B cell (primary cell): Measurements from ENCODE around the gene GRID1. TPM values are rescaled to one million over a fixed set of nuclear protein-coding genes. Genes with fewer than 3 reads are reported as not detected.

ENCODE experiments used
- ATAC-seq: fragments of 200-7000 bp; cut with Tn5 transposase; one replicate; pipeline ENCODE4 v1.10.0; 2021; ENCODE audit warnings: low read depth, mild to moderate bottlenecking, moderate number of reproducible peaks, moderate library complexity
- CTCF ChIA-PET: fragments of 350-600 bp; sonication (Branson Sonifier 250); formaldehyde crosslinking; loops from one replicate; lab custom pipeline; 2021; ENCODE audit warnings: antibody characterized with exemption, inconsistent platforms; lab: Charles Lee
- POLR2A ChIA-PET: fragments of 350-600 bp; sonication (Branson Sonifier 250); formaldehyde crosslinking; loops from one replicate; lab custom pipeline; 2021; ENCODE audit warnings: antibody characterized with exemption; lab: Charles Lee
- DNase-seq: peaks from one replicate; pipeline ENCODE4 v3.0.0; 2013
- H2AFZ ChIP-seq: 2 replicates; pipeline ENCODE4 v1.6.1; 2012; ENCODE audit warnings: mild to moderate bottlenecking, low read depth, low read length; ENCODE audit not compliant: insufficient read depth, poor library complexity, severe bottlenecking
- H3K27ac ChIP-seq, 2 donors: 1 replicate in 1 of 2; 2 replicates in 1 of 2; pipeline ENCODE4 v1.5.1; 2012 to 2013; ENCODE audit warnings: low read length in 2 of 2, mild to moderate bottlenecking in 2 of 2, moderate library complexity in 1 of 2
- H3K27me3 ChIP-seq, 4 experiments: fragments of 200-600 bp in 1 of 4; sonication (generic) in 1 of 4; replicated peaks in 1 of 4; 1 replicate in 2 of 4; 2 replicates in 2 of 4; pipeline versions ENCODE4 v1.6.1 to v1.7.0; 2013 to 2016; ENCODE audit warnings: low read length in 3 of 4, mild to moderate bottlenecking in 2 of 4, mixed read lengths in 1 of 4, moderate library complexity in 1 of 4; ENCODE audit not compliant: insufficient read depth in 4 of 4, control insufficient read depth in 3 of 4; ENCODE audit errors: control extremely low read depth in 1 of 4
- H3K36me3 ChIP-seq, 2 experiments: replicated peaks in 1 of 2; 1 replicate in 1 of 2; 2 replicates in 1 of 2; pipeline versions ENCODE4 v1.6.1 to v1.7.1; 2013; ENCODE audit warnings: low read length in 1 of 2; ENCODE audit not compliant: insufficient read depth in 2 of 2, control insufficient read depth in 1 of 2; ENCODE audit errors: control extremely low read depth in 1 of 2, extremely low read depth in 1 of 2
- H3K4me1 ChIP-seq, 2 donors: fragments of 200-600 bp in 1 of 2; sonication (generic) in 1 of 2; 1 replicate in 1 of 2; 2 replicates in 1 of 2; pipeline versions ENCODE4 v1.5.1 to v1.6.1; 2013 to 2017; ENCODE audit warnings: low read length in 2 of 2; ENCODE audit not compliant: control insufficient read depth in 2 of 2, insufficient read depth in 2 of 2
- H3K4me2 ChIP-seq: replicated peaks from 2 replicates; pipeline ENCODE3; 2012; ENCODE audit warnings: mild to moderate bottlenecking, low read depth, low read length; ENCODE audit not compliant: poor library complexity, severe bottlenecking
- H3K4me3 ChIP-seq, 5 experiments: fragments of 200-600 bp in 1 of 5; sonication (generic) in 1 of 5; 1 replicate in 3 of 5; 2 replicates in 2 of 5; pipeline versions ENCODE4 v1.5.1 to v1.7.0; 2011 to 2016; ENCODE audit warnings: low read length in 4 of 5, mild to moderate bottlenecking in 4 of 5, low read depth in 2 of 5, control low read depth in 1 of 5, moderate library complexity in 1 of 5; ENCODE audit not compliant: insufficient read depth in 1 of 5; ENCODE audit errors: control extremely low read depth in 1 of 5, extremely low read depth in 1 of 5
- H3K79me2 ChIP-seq: fragments of 200-600 bp; sonication (generic); one replicate; pipeline ENCODE4 v1.6.0; 2016; ENCODE audit warnings: low read length; ENCODE audit not compliant: control insufficient read depth, insufficient read depth
- H3K9ac ChIP-seq: fragments of 200-600 bp; sonication (generic); 2 replicates; pipeline ENCODE4 v1.6.1; 2017; ENCODE audit warnings: mild to moderate bottlenecking, low read length, moderate library complexity
- H3K9me3 ChIP-seq, 3 donors: one replicate each; pipeline versions ENCODE4 v1.6.1 to v1.7.1; 2013; ENCODE audit warnings: low read length in 2 of 3; ENCODE audit not compliant: control insufficient read depth in 2 of 3, insufficient read depth in 1 of 3; ENCODE audit errors: control extremely low read depth in 1 of 3
- H4K20me1 ChIP-seq: 2 replicates; pipeline ENCODE4 v1.6.0; 2012; ENCODE audit warnings: mild to moderate bottlenecking, low read length; ENCODE audit not compliant: insufficient read depth, control insufficient read depth, poor library complexity, severe bottlenecking
- H3K27ac Mint-ChIP-seq: one replicate; pipeline ENCODE4 v1.8.0; 2021; ENCODE audit warnings: mixed read lengths
- H3K27me3 Mint-ChIP-seq: one replicate; pipeline ENCODE4 v1.8.0; 2021; ENCODE audit warnings: mixed read lengths
- H3K4me1 Mint-ChIP-seq: one replicate; pipeline ENCODE4 v1.8.0; 2021; ENCODE audit warnings: mixed read lengths
- H3K4me3 Mint-ChIP-seq: one replicate; pipeline ENCODE4 v1.8.0; 2021; ENCODE audit warnings: mixed read lengths
- H3K9me3 Mint-ChIP-seq: one replicate; pipeline ENCODE4 v1.8.0; 2022; ENCODE audit warnings: mixed read lengths; ENCODE audit not compliant: insufficient read depth
- CTCF ChIP-seq: fragments of 200-600 bp; IDR thresholded peaks from one replicate; pipeline ENCODE4 v1.8.0; 2022; ENCODE audit warnings: antibody characterized with exemption, mild to moderate bottlenecking
- EZH2 ChIP-seq: IDR thresholded peaks from 2 replicates; pipeline ENCODE4 v1.6.1; 2012; ENCODE audit warnings: borderline replicate concordance, low read depth, mild to moderate bottlenecking, moderate library complexity, low read length; ENCODE audit not compliant: insufficient read depth, poor library complexity, severe bottlenecking
- WGBS: methylation state at CpG from one replicate; pipeline ENCODE4 v1.1.5; 2013; ENCODE audit warnings: missing lambda C conversion rate; ENCODE audit not compliant: insufficient coverage; 5-methylcytosine and 5-hydroxymethylcytosine counted together
- intact Hi-C: fragments of 100-400 bp; cut with micrococcal nuclease; formaldehyde crosslinking; loops from one replicate; pipeline ENCODE4 v1.10.0; 2022
- polyA plus RNA-seq: library from polyadenylated mRNA; depleted of rRNA; stranded (reverse); fragments of >200 nt; gene quantifications from 2 replicates; pipeline ENCODE4 v1.2.3, GENCODE V29; 2012
- total RNA-seq, 2 donors: library from RNA; stranded (reverse); fragments of 120-200 nt in 1 of 2; gene quantifications; 1 replicate in 1 of 2; 2 replicates in 1 of 2; pipeline versions ENCODE4 v1.2.3 to v1.2.4, GENCODE V29; 2013 to 2022

Gene GRID1
- total and polyA plus RNA-seq, 2 donors (not counting 1 experiment from before 2014, with no cell fraction given): not detected

GRCh38 chr10:86348321-86349210 is 18.0 kb downstream of the GRID1 start:
- ATAC-seq: no peak
- CTCF ChIA-PET: interaction anchor here (0.6 to 1.1 kb wide), 3 partner anchors 31 to 1891 kb away, joined by 3 read pairs; no protein-coding TSS in a partner anchor

More at GRCh38 chr10:86348321-86349210, 18.0 kb downstream of the GRID1 start:
- H3K4me1 ChIP-seq: no peaks in the 10 kb centered on the region
- DNase-seq: no peak
- no peak overlapping the region for H3K27ac ChIP-seq
- Mint-ChIP-seq H3K27ac (no peak overlapping the region), H3K4me1 (no peaks in the 10 kb centered on the region), H3K4me3 (no peak overlapping the region), H3K9me3 (no peaks in the 10 kb centered on the region), H3K27me3 (peaks cover 14% of the 10 kb centered on the region)
- H3K9me3 ChIP-seq: peaks cover 0 to 10% (median 0%) of the 10 kb centered on the region in 3 donors
- TF ChIP-seq EZH2 (no peak), CTCF (no peak)
- no peak overlapping the region for H3K9ac ChIP-seq
- H3K79me2 ChIP-seq: no peaks in the 10 kb centered on the region
- no peak overlapping the region for H3K4me2 ChIP-seq
- POLR2A ChIA-PET: no interaction called here
- no peaks in the 10 kb centered on the region for H3K36me3 ChIP-seq
- no peak overlapping the region for H2AFZ ChIP-seq
- peaks cover 0 to 4% (median 1%) of the 10 kb centered on the region in 4 experiments for H3K27me3 ChIP-seq
- no peak overlapping the region for H3K4me3 ChIP-seq
- intact Hi-C loops: no loop called here
- 94% methylated on average over 22 of the region's 23 CpGs for WGBS
- H4K20me1 ChIP-seq: no peaks in the 10 kb centered on the region
